ENCODE measurements around the gene KRTAP6-3.

The KRTAP6-3 gene

GRCh38 chr21:30625449-30626165, 33.4 kb downstream of the KRTAP6-3 start:
- DNase-seq (ENCODE audit: low read depth), result no peak

GRCh38 chr21:30628109-30628508, 35.9 kb downstream of the KRTAP6-3 start:
- no peak for DNase-seq (ENCODE audit: low read depth)

GRCh38 chr21:30629200-30629599, 37.0 kb downstream of the KRTAP6-3 start:
- DNase-seq (ENCODE audit: low read depth), result no peak

GRCh38 chr21:30634906-30635305, 42.7 kb downstream of the KRTAP6-3 start, which contains the start of gene KRTAP20-2:
Gene KRTAP20-2 (plus strand): TSS chr21:30635206. CDS start chr21:30635264, 58 bp downstream.
- no peak for DNase-seq (ENCODE audit: low read depth)

- no peak for DNase-seq (ENCODE audit: low read depth)
Observed at GRCh38 chr21:30638686-30639085, 46.4 kb downstream of the KRTAP6-3 start.

- no peak for DNase-seq (ENCODE audit: low read depth)
Observed at GRCh38 chr21:30642564-30642963, 50.3 kb downstream of the KRTAP6-3 start, which contains the start of gene KRTAP20-3. Gene KRTAP20-3 (plus strand): TSS chr21:30642864.

Data from stimulated activated CD8-positive, alpha-beta memory T cell treated with anti-CD3 and anti-CD28 coated beads, Interleukin-15, amount 100 ng/mL, for 24 hours (primary cell).